Tongue (tissue), 2 donors: ENCODE results near the gene BAZ1A. TPM values are rescaled to one million over a fixed set of nuclear protein-coding genes. Genes with fewer than 3 reads are reported as not detected.
"Not testable (repeated sequence)": the region's sequence is repeated elsewhere in the genome, so short reads cannot be mapped to it uniquely, and the experiment has no call there.

Experiments used
- DNase-seq: peaks from one replicate; pipeline ENCODE4 v3.0.0-alpha.2; 2015
- total RNA-seq: library from RNA; depleted of rRNA; stranded (reverse); fragments of >200 nt; gene quantifications from one replicate; pipeline ENCODE4 v1.2.3, GENCODE V29; 2014

BAZ1A gene
- total RNA-seq, 1 donor from 2014 or later, result 25.7 TPM

GRCh38 chr14:34857689-34858449, 17.3 kb downstream of the BAZ1A start:
- DNase-seq, result no peak

DNA sequence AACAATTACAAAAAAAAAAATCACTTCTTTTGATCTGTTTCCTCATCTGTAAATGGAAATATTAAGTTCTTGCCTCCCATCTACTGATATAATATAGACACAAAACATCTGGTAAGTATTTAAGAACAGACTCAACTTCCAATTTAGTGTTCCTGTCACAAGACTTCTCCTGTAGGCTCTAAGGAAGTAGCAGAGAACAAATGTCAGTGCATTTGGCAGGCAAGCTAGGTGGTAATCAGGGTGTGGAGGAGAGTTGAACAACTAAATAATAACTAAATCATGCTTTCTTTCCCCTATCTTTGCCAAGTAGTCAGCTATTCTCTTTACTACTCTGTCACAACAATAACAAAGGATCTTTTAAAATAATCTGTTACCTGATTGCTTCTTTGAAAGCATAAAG, 22.1 kb downstream of the BAZ1A start:
- DNase-seq, result peak; percentile 15

GRCh38 chr14:34851395-34851794, 23.8 kb downstream of the BAZ1A start:
- no peak for DNase-seq

DNA sequence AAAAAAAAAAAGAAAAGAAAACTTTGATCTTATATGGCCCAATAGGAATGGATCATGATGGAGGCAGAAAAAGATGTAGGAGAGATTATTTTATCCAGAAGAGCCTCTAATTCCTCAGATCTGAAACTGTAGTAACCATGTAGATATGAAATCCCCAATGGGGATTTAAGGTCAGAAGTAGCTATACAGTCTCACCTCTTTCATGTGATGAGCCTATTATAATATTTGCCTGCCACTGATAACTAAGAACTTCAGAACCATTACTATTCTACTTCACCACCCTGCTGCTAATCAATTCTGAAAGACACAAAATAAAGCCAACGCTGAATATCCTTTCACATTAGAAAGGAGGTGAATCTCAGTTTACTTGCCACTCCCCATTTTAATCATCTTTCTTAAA, 29.3 kb downstream of the BAZ1A start:
- DNase-seq, result no peak

DNA sequence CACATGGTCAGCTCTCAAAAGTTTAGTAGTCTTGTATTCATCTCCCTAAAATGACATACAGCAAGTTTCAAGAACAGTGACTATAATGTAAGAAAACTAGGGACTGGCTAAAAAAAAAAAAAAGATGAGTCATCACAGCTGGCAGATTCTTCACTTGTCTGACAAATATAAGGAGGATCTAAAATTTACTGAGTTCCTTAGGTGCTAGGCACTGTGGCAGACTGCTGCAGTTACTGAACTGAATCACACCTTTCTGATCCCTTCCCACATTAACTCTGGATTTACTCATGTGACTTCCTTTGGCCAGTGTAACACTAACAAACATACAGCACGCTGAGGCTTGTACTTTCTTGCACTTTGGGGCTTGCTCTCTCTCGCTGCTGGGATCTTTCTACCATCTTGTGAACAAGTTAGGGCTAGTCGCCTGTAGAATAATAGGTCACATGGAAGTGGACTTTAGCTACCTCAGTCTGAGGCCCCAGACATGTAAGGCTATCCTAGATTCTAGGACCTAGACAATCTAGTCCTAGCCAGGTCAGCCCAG, 32.1 kb downstream of the BAZ1A start:
- peak; percentile 12 for DNase-seq

DNA sequence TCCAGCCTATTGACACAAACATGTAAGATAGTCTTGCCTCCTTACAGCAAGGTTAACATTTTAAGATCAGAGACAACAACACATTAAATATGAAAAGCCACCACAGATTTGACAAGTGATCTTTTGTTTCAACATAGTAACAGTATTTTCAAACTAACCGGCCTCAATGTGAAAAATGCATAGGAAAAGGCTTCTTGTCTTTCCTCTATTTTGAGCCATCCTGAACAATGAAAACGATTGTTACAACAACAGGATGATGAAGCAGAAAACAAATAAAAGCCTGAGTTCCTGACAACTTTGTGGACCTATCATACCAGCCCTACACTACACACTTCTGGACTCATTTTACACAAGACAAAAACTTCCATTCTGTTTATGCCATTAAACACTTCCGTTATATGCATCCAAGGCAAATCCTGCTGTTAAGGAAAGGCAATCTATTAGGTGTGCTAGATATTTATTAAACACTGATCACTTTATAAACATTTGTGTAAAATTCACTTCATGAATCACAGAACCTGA, 37.3 kb downstream of the BAZ1A start:
- no peak for DNase-seq

DNA sequence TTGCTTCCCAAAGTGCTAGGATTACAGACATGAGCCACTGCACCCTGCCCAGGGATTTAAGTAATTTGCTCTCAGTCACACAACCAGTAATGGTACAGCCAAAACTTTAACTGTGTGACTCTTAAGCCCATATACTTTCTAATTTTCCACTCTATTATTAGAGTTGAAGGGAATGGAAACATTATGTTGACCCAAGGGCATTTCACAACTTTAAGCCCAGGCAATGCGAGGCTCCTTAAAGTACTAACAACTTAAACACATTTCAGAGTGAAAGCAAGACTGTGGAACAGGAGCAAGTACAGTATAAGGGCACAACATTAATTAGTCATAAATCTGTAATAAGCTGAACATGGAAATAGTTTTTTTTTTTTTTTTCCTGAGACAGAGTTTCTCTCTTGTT, 39.8 kb downstream of the BAZ1A start:
- no peak for DNase-seq

DNA sequence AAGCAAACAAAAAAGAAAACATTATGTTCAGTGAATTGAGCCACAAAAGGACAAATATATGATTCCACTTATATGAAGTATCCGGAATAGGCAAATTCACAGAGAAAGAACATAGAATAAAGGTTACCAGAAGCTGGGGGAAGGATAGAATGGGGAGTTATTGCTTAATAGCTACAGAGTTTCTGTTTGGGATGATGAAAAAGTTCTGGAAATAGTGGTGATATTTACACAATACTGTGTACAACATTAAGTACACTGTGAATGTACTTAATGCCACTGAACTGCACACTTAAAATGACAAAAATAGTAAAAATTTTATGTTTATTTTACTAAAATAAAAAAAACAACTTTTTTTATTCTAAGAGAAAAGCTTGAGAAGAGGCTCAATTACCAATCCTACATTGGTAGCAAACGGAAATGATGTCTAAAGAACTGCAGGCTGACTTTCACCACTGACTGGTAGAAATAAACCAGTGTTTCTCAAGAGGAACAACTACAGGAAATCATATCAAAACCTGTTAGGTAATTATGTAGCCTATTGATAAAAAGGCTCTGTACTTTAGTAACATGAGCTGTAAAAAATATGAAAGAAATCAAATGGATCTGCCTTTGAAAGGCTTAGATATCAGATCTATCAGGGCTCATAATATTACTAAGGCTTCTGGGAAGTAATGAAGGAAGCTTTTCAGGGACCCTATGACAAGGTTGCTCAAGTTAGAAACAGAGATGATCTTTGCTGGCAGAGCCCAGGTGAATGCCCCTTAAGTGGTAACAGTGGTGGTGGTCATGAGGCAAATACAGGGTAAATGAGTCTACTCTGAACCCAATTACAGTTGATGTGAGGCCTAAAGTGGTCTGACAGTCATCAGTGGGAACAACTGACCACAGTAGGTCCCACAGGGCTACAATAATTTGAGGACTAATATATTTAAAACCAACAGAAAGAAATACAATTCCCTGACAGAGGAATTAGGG, 41.3 kb downstream of the BAZ1A start:
- no peak for DNase-seq

GRCh38 chr14:34826661-34827060, 48.5 kb downstream of the BAZ1A start:
- DNase-seq, result no peak

DNA sequence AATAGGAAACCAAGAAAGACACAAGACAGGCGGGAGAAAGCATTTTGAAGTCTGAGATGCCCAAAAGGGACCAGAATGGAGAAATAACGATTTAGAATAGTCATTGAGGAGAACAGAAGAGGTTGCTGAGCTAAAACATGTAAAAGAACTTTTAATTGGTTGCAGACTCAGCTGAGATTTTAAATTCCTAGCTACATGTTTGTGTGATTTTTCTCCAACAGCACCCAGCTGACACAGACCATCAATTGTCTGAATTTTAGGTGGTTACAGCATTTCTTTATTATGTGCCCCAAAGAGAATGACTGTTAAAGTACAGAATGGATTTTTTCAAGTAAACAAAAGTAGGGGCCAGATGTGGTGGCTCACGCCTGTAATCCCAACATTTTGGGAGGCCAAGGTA, 50.3 kb downstream of the BAZ1A start:
- no peak for DNase-seq

DNA sequence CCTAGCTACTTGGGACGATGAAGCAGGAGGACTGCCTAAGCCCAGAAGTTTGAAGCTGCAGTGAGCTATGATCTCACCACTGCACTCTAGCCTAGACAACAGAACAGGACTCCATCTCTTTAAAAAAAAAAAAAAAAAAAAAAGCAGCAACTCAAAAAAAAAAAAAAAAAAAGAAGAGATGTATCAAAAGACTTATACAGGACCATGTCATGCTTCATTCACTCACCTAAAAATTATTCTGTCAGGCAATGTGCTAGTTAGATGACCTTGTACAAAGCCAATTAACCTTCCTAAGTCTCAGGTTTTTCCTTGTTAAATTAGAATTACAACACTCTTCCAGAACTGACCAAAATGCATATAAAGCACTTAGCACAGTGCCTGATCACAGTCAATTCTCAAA, 50.9 kb downstream of the BAZ1A start:
- no peak for DNase-seq

- DNase-seq, result no peak
Observed at GRCh38 chr14:34817768-34818167, 57.4 kb downstream of the BAZ1A start.

- no peak for DNase-seq
Observed at GRCh38 chr14:34810028-34810427, 65.1 kb downstream of the BAZ1A start.

DNA sequence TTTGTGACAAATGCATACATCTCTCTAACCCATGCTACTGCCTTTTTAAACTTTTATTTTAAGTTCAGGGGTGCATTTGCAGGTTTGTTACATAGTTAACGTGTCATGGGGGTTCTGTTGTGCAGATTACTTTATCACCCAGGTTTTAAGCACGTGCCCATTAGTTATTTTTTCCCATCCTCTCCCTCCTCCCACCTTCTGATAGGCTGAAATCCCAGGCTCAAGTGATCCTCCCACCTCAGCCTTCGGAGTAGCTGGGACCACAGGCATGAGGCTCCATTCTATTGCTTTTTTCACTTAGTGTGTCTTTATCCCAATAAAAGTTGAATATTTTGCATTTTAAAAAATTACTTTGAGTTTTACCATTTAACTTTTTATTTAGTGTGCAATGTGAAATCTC, 68.9 kb downstream of the BAZ1A start:
- DNase-seq, result no peak

DNA sequence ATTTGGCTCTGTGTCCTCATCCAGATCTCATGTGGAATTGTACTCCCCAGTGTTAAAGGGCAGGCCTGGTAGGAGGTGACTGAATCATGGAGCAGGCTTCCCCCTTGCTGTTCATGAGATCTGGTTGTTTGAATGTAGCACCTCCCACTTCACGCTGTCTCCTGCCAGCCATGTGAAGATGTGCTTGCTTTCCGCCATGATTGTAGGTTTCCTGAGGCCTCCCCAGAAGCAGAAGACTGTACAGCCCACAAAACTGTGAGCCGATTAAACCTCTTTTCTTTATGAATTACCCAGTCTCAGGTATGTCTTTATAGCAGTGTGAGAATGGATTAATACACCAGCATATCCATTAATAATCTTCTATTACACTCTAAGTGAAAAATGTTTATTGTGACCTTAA, 70.2 kb downstream of the BAZ1A start:
- DNase-seq, result no peak

GRCh38 chr14:34798861-34799260, 76.3 kb downstream of the BAZ1A start:
- not testable (repeated sequence) for DNase-seq

GRCh38 chr14:34797747-34798583, 77.2 kb downstream of the BAZ1A start:
- no peak for DNase-seq

GRCh38 chr14:34796902-34797301, 78.3 kb downstream of the BAZ1A start:
- no peak for DNase-seq

- no peak for DNase-seq
Observed at GRCh38 chr14:34794941-34795340, 80.2 kb downstream of the BAZ1A start.

DNA sequence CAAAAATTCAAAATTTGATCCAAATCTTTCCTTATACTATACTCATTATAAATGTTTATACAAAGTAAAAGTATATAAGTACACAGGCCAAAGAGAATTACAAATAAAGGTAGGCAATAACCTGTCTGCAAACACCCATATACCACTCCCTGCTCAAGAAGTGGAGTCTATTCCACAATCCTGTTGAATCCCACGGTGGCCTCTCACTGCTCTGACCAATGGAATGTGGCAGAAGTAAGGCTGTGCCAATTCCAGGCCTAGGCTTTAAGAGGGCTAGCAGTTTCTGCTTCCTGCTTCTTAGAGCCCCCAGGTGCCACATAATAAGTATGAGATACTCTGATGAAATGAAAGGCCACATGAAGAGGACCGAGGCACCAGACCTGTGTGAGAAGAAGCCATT, 80.9 kb downstream of the BAZ1A start:
- DNase-seq, result no peak

DNA sequence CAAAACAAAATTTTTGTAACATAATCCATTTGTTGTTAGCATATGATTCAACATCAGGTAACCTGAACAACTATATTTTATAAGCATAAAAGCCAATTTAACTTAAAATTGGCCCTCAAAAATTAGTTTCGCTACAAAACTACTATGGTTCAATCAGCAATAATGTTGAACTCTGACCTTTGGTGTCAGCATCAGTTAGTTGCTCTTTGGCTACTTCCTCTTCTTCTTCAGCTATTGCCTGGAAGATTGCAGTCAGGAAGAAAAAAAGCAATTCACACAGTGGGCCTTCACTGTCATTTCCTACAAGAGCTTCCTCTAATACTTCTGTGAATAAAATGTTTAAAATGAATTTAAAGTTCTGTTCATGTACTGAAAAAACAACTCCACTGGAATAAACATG, 82.6 kb downstream of the BAZ1A start:
- DNase-seq, result no peak
